Right lobe of liver (tissue), 6 donors: ENCODE data around the gene HSPA4. TPM values are rescaled to one million over a fixed set of nuclear protein-coding genes. Genes with fewer than 3 reads are reported as not detected.
"Not testable (repeated sequence)": the region's sequence is repeated elsewhere in the genome, so short reads cannot be mapped to it uniquely, and the experiment has no call there.

Source experiments
- ATAC-seq, 4 donors: fragments of 200-7000 bp; cut with Tn5 transposase; one replicate each; pipeline ENCODE4 v1.9.1; 2020; ENCODE audit warnings: mild to moderate bottlenecking in 4 of 4, moderate library complexity in 4 of 4
- DNase-seq, 3 donors: peaks; one replicate each; pipeline ENCODE4 v3.0.0-alpha.2; 2020
- H3K27ac ChIP-seq, 3 donors: fragments of 200-600 bp; one replicate each; pipeline ENCODE4 v1.8.0; 2022
- H3K27me3 ChIP-seq, 2 donors: fragments of 200-600 bp; one replicate each; pipeline ENCODE4 v1.8.0; 2022
- H3K36me3 ChIP-seq, 4 donors: fragments of 200-600 bp; sonication (generic) in 1 of 4; one replicate each; pipeline versions ENCODE4 v1.5.1 to v1.8.0; 2017 to 2022; ENCODE audit warnings: control low read depth in 1 of 4
- H3K4me1 ChIP-seq, 4 donors: fragments of 200-600 bp; sonication (generic) in 1 of 4; one replicate each; pipeline versions ENCODE4 v1.5.1 to v1.8.0; 2017 to 2022; ENCODE audit warnings: control low read depth in 1 of 4
- H3K4me3 ChIP-seq, 3 donors: fragments of 200-600 bp; one replicate each; pipeline ENCODE4 v1.8.0; 2022
- H3K9me3 ChIP-seq, 4 donors: fragments of 200-600 bp; sonication (generic) in 1 of 4; one replicate each; pipeline versions ENCODE4 v1.5.1 to v1.8.0; 2017 to 2022; ENCODE audit warnings: control low read depth in 1 of 4
- POLR2A ChIP-seq: fragments of 450-650 bp; IDR thresholded peaks from one replicate; pipeline ENCODE4 v1.6.1; 2017; ENCODE audit warnings: antibody characterized with exemption, mild to moderate bottlenecking
- WGBS: methylation state at CpG from one replicate; pipeline ENCODE4 v1.1.6; 2018; ENCODE audit warnings: low coverage, low lambda C conversion rate; ENCODE audit not compliant: insufficient coverage; ENCODE audit errors: missing lambda C conversion rate; 5-methylcytosine and 5-hydroxymethylcytosine counted together
- intact Hi-C, 2 donors: fragments of 100-400 bp; cut with DNase I; formaldehyde crosslinking; loops; one replicate each; pipeline versions ENCODE4 v1.11.2 to v1.14.1; 2022
- total RNA-seq, 6 experiments: library from RNA; depleted of rRNA in 2 of 6; stranded (reverse); fragments of >200 nt in 2 of 6; fragmentation: NEBNext Ultra II Directional in 3 of 6; extraction: Animal tissue kit (Norgen Biotek cat#: 25700) in 3 of 6; gene quantifications; one replicate each; pipeline versions ENCODE4 v1.1.0 to v1.2.4, GENCODE V29; 2016 to 2023
- TF ChIP-seq, protein P1 (sequence below), 4 donors: fragments of 200-600 bp in 3 of 4; fragments of 450-650 bp in 1 of 4; IDR thresholded peaks; one replicate each; pipeline versions ENCODE4 v1.5.1 to v1.8.0; 2016 to 2022; ENCODE audit warnings: antibody characterized with exemption in 4 of 4, mild to moderate bottlenecking in 2 of 4
- donor health status: DM: no; HTN: yes; CAD: no.
- donor health status: DM: no; HTN: no; CAD: no.
- donor health status: DM: no; HTN: no; CAD: no.
- donor health status: DM: no; HTN: yes; CAD: no.
- donor health status: DM: no; HTN: yes; CAD: no.

Gene HSPA4
- total RNA-seq, 6 experiments from 2014 or later: 30.1 to 68.6 (median 46.1) TPM

DNA sequence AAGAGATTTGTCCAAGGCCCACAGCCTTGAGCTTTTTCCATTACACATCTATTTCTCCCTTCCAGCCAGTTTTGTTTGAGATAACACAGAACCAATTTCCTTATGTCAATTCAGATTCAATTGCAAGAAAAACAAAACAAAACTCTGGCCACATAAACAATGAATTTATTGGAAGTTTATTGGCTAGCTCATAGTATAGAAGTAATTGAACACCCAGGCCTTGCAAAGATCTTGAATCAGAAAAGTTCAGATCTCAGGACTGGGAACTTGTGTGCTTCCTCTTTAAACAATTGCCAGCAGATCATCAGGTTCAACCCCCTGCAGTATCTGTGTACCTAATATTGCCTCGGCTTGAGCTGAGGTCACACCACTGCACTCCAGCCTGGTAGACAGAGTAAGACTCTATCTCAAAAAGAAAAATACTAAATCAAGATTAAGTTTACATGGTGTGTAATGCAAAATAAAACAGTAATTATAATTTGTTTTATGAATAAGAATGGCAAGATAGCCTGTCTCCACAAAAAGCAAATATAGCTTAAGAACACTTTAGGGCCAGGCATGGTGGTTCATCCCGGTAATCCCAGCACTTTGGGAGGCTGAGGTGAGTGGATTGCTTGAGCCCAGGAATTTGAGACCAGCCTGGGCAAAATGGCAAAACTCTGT is 21.3 kb upstream of the HSPA4 start:
- no peak for ATAC-seq
- H3K4me1 ChIP-seq: peaks cover 0 to 14% (median 0%) of the 10 kb centered on the region in 4 donors
- no peak overlapping the region for H3K27ac ChIP-seq
- TF ChIP-seq, protein P1, sequence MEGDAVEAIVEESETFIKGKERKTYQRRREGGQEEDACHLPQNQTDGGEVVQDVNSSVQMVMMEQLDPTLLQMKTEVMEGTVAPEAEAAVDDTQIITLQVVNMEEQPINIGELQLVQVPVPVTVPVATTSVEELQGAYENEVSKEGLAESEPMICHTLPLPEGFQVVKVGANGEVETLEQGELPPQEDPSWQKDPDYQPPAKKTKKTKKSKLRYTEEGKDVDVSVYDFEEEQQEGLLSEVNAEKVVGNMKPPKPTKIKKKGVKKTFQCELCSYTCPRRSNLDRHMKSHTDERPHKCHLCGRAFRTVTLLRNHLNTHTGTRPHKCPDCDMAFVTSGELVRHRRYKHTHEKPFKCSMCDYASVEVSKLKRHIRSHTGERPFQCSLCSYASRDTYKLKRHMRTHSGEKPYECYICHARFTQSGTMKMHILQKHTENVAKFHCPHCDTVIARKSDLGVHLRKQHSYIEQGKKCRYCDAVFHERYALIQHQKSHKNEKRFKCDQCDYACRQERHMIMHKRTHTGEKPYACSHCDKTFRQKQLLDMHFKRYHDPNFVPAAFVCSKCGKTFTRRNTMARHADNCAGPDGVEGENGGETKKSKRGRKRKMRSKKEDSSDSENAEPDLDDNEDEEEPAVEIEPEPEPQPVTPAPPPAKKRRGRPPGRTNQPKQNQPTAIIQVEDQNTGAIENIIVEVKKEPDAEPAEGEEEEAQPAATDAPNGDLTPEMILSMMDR (IDR thresholded peaks at IDR 0.05): no peak
- TF ChIP-seq POLR2A: no peak
- H3K9me3 ChIP-seq: no peaks in the 10 kb centered on the region
- WGBS: 51% methylated on average over 2 of the region's 2 CpGs
- intact Hi-C loops: no loop called here
- H3K27me3 ChIP-seq: no peaks in the 10 kb centered on the region
- DNase-seq: no peak
- no peak overlapping the region for H3K4me3 ChIP-seq
- no peaks in the 10 kb centered on the region for H3K36me3 ChIP-seq

DNA sequence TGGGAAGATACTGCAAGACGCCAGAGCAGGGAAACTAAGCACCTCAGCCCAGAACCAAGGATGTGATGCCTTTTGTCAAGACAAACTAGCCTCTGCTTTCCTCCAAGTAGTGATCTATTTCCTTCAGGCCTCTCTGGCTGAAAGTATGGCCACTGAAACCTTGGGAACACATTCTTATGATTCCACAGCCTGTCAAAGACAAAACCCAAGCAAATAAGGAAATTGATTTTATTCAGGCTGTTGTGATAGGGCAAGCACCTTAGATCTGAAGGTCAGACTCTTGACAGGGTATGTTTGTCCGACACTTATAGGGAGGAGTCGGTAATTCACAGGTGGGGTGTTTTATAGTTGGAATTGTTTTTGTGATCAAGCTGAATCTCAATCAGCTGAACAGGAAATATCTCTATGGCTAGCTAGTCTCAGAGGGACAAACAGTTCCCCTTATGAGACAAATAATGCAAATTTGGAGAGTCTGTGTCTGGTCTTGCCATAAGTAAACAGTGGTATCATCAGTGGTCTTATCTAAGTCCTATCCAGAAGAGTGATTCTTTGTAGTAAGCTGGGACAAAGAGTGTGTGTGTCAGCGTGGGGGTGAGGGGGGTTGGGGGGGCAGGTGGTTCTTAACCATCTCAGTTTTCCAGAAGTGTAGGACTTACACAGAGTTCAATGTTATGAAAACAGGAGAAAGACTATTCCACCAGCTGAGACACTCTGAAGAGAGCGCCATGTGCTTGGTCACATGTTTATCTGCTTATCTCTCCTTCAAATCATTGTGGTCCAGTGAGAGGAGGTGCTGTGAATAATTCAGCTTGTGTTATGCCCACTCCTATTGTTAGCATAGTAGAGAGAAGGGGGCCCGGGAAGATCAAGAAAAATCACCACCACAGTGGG is 18.7 kb upstream of the HSPA4 start:
- H3K4me3 ChIP-seq: no peak overlapping the region
- no peak overlapping the region for H3K27ac ChIP-seq
- H3K9me3 ChIP-seq: no peaks in the 10 kb centered on the region
- no peaks in the 10 kb centered on the region for H3K36me3 ChIP-seq
- ATAC-seq (no peak), DNase-seq (no peak)
- H3K4me1 ChIP-seq: no peaks in the 10 kb centered on the region
- no peaks in the 10 kb centered on the region for H3K27me3 ChIP-seq
- intact Hi-C loops: no loop called here
- TF ChIP-seq, protein P1 (IDR thresholded peaks at IDR 0.05): no peak
- no peak for TF ChIP-seq POLR2A
- 57% methylated on average over 6 of the region's 6 CpGs for WGBS

- no peak for DNase-seq
- Histone ChIP-seq H3K9me3 (no peaks in the 10 kb centered on the region), H3K36me3 (no peaks in the 10 kb centered on the region), H3K27ac (no peak overlapping the region), H3K4me3 (no peak overlapping the region), H3K27me3 (no peaks in the 10 kb centered on the region), H3K4me1 (no peaks in the 10 kb centered on the region)
- 75% methylated on average over 11 of the region's 11 CpGs for WGBS
- intact Hi-C loops: no loop called here
- ATAC-seq: no peak
- TF ChIP-seq, protein P1 (IDR thresholded peaks at IDR 0.05): no peak
- no peak for TF ChIP-seq POLR2A
Measured at GRCh38 chr5:133034064-133034463, 17.7 kb upstream of the HSPA4 start.

DNA sequence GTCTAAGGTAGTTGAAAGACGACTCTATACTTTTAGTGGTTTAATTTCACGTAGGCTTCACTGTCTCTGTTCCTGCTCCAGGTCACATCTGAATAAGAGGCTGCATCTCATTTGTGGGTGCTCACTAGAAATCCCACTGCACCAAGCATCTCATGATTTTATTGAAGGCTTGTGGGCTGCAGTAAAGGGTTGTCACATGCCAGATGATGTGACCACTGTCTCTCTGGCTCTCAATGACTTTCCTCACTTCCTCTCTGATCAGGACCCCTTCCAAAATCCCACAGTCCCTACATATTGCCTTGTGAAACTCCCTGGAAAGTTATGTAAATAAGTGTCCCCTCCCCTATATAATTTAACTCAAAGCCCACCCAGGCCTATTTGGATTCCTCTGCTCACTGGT is 16.6 kb upstream of the HSPA4 start:
- no peaks in the 10 kb centered on the region for H3K4me1 ChIP-seq
- WGBS: 64% methylated on average over 2 of the region's 2 CpGs
- no peak overlapping the region for H3K4me3 ChIP-seq
- no peaks in the 10 kb centered on the region for H3K36me3 ChIP-seq
- no peak overlapping the region for H3K27ac ChIP-seq
- no peaks in the 10 kb centered on the region for H3K9me3 ChIP-seq
- no peak for DNase-seq
- no peak for TF ChIP-seq POLR2A
- TF ChIP-seq, protein P1 (IDR thresholded peaks at IDR 0.05): no peak
- ATAC-seq: no peak
- no peaks in the 10 kb centered on the region for H3K27me3 ChIP-seq
- intact Hi-C loops: no loop called here

- H3K36me3 ChIP-seq, H3K27me3 ChIP-seq, H3K4me1 ChIP-seq, intact Hi-C loops, H3K27ac ChIP-seq, DNase-seq, ATAC-seq, H3K4me3 ChIP-seq, H3K9me3 ChIP-seq: not testable (repeated sequence)
- WGBS: 51% methylated on average over 3 of the region's 6 CpGs
Measured at GRCh38 chr5:133036677-133037076, 15.1 kb upstream of the HSPA4 start.
